GM19438 (cell line): ENCODE results near the gene PRKCZ.

Experiments used
- ATAC-seq: cut with Tn5 transposase; IDR thresholded peaks from one replicate; pipeline ENCODE4 v1.9.1; 2021; ENCODE audit warnings: low read depth; ENCODE audit not compliant: unreplicated experiment

Gene PRKCZ

GRCh38 chr1:2044510-2045319 is 5.5 kb upstream of the PRKCZ start:
- no peak for ATAC-seq

- ATAC-seq = no peak
Observed at GRCh38 chr1:2045468-2046173, 4.6 kb upstream of the PRKCZ start.

- no peak for ATAC-seq
Observed at GRCh38 chr1:2046174-2046917, 3.9 kb upstream of the PRKCZ start.

GRCh38 chr1:2046953-2047748 is 3.1 kb upstream of the PRKCZ start:
- no peak for ATAC-seq

GRCh38 chr1:2047749-2048729 is 2.2 kb upstream of the PRKCZ start:
- ATAC-seq = no peak

- no peak for ATAC-seq
Observed at GRCh38 chr1:2049225-2049717, 940 bp upstream of the PRKCZ start.

GRCh38 chr1:2050461-2050792 is 216 bp downstream of the PRKCZ start:
- ATAC-seq = no peak

GRCh38 chr1:2050793-2051682 is 827 bp downstream of the PRKCZ start:
- no peak for ATAC-seq

- no peak for ATAC-seq
Observed at GRCh38 chr1:2052054-2052679, 2.0 kb downstream of the PRKCZ start.

GRCh38 chr1:2052756-2053155 is 2.5 kb downstream of the PRKCZ start:
- no peak for ATAC-seq

- no peak for ATAC-seq
Observed at GRCh38 chr1:2053217-2053616, 3.0 kb downstream of the PRKCZ start.

- no peak for ATAC-seq
Observed at GRCh38 chr1:2053784-2054376, 3.7 kb downstream of the PRKCZ start.

GRCh38 chr1:2054560-2054959 is 4.3 kb downstream of the PRKCZ start:
- ATAC-seq = no peak

- no peak for ATAC-seq
Observed at GRCh38 chr1:2055911-2056575, 5.8 kb downstream of the PRKCZ start.

GRCh38 chr1:2056955-2057590 is 6.9 kb downstream of the PRKCZ start:
- no peak for ATAC-seq

- ATAC-seq = no peak
Observed at GRCh38 chr1:2059290-2059953, 9.2 kb downstream of the PRKCZ start.
